K562 (cell line): ENCODE data around the gene SCARF2. TPM values are rescaled to one million over a fixed set of nuclear protein-coding genes. Genes with fewer than 3 reads are reported as not detected.
A peak's percentile ranks its signal among the peaks of the same experiment; 100 is the strongest.

Experiments used
- CEBPG ChIP-seq, 3 experiments: fragments of 200-800 bp in 1 of 3; sonication (Bioruptor generic) in 1 of 3; sonication (generic) in 1 of 3; formaldehyde crosslinking in 1 of 3; IDR thresholded peaks in 2 of 3; conservative IDR thresholded peaks in 1 of 3; 2 replicates each; pipeline versions ENCODE4 v1.6.1 to v1.8.0; 2016 to 2022; ENCODE audit warnings: missing compliant biosample characterization in 2 of 3, missing genetic modification characterization in 2 of 3, mild to moderate bottlenecking in 1 of 3, missing genetic modification reagents in 1 of 3
- HMGN3 ChIP-seq: IDR thresholded peaks from 2 replicates; pipeline ENCODE4 v1.6.1; 2011; ENCODE audit warnings: borderline replicate concordance, low read depth, mild to moderate bottlenecking, mixed read lengths, low read length; ENCODE audit not compliant: insufficient read length; ENCODE audit errors: extremely low read depth
- HNRNPLL ChIP-seq: fragments of 200-400 bp; formaldehyde crosslinking; IDR thresholded peaks from 2 replicates; pipeline ENCODE4 v1.6.1; 2017; ENCODE audit warnings: low read length, low read depth, mild to moderate bottlenecking; ENCODE audit not compliant: poor library complexity, severe bottlenecking
- IRF2 ChIP-seq: sonication (generic); formaldehyde crosslinking; IDR thresholded peaks from 2 replicates; pipeline ENCODE4 v1.8.1; 2022; ENCODE audit warnings: mild to moderate bottlenecking, missing genetic modification reagents
- KLF16 ChIP-seq: IDR thresholded peaks from 2 replicates; pipeline ENCODE4 v1.6.1; 2016; ENCODE audit warnings: antibody characterized with exemption
- MED1 ChIP-seq: sonication (generic); formaldehyde crosslinking; IDR thresholded peaks from 2 replicates; pipeline ENCODE4 v1.8.1; 2023; ENCODE audit warnings: missing genetic modification reagents, borderline replicate concordance
- POLR2G ChIP-seq: fragments of 200-400 bp; formaldehyde crosslinking; IDR thresholded peaks from 2 replicates; pipeline ENCODE4 v1.6.1; 2017; ENCODE audit warnings: low read depth, mild to moderate bottlenecking, antibody characterized with exemption, low read length, moderate library complexity
- PRPF4 ChIP-seq: fragments of 200-400 bp; formaldehyde crosslinking; IDR thresholded peaks from one replicate; pipeline ENCODE4 v1.6.1; 2017; ENCODE audit warnings: low read length, low read depth, mild to moderate bottlenecking; ENCODE audit not compliant: insufficient read depth, poor library complexity, severe bottlenecking
- RAD51 ChIP-seq: fragments of 450-650 bp; IDR thresholded peaks from 2 replicates; pipeline ENCODE4 v1.7.1; 2016; ENCODE audit warnings: low read depth, mild to moderate bottlenecking, borderline replicate concordance
- SAP30 ChIP-seq: fragments of 200-600 bp; sonication (generic); IDR thresholded peaks from 2 replicates; pipeline ENCODE4 v1.6.1; 2012; ENCODE audit warnings: borderline replicate concordance, low read depth, mild to moderate bottlenecking, moderate library complexity, low read length, control low read depth, inconsistent platforms; ENCODE audit not compliant: insufficient read depth, poor library complexity, severe bottlenecking
- SIX5 ChIP-seq, 2 experiments: IDR thresholded peaks; 2 replicates each; pipeline ENCODE4 v1.6.1; 2011; ENCODE audit warnings: low read length in 2 of 2, borderline replicate concordance in 1 of 2, low read depth in 1 of 2, mild to moderate bottlenecking in 1 of 2, moderate library complexity in 1 of 2; ENCODE audit not compliant: insufficient read depth in 1 of 2
- TSC22D4 ChIP-seq: fragments of 450-650 bp; IDR thresholded peaks from 2 replicates; pipeline ENCODE4 v1.6.1; 2016; ENCODE audit warnings: missing genetic modification characterization, missing biosample characterization, control low read depth
- ZBTB7A ChIP-seq: IDR thresholded peaks from 2 replicates; pipeline ENCODE4 v1.6.1; 2011; ENCODE audit warnings: low read depth, mild to moderate bottlenecking, low read length, moderate library complexity, borderline replicate concordance; ENCODE audit not compliant: control insufficient read depth
- ZNF644 ChIP-seq: fragments of 200-800 bp; sonication (Bioruptor generic); IDR thresholded peaks from 2 replicates; pipeline ENCODE4 v1.6.1; 2016; ENCODE audit warnings: low read depth, missing genetic modification characterization, missing compliant biosample characterization
- ZSCAN29 ChIP-seq: fragments of 450-650 bp; IDR thresholded peaks from 2 replicates; pipeline ENCODE4 v1.6.1; 2017
- polyA plus RNA-seq, 8 experiments: library from polyadenylated mRNA; depleted of rRNA in 4 of 8; stranded (reverse) in 5 of 8; unstranded in 3 of 8; fragments of >200 nt; fragmentation: Nextera tagmentation in 2 of 8; fragmentation: Illumina TruSeq in 1 of 8; extraction: Ambion mirVana in 2 of 8; extraction: Trizol in 1 of 8; gene quantifications; 2 replicates each; pipeline versions ENCODE4 v1.2.1 to v1.2.3, GENCODE V29; 2011 to 2014; ENCODE audit warnings: inconsistent platforms in 1 of 8, missing spikeins in 1 of 8
- total RNA-seq, 7 experiments: library from RNA; depleted of rRNA in 6 of 7; stranded (reverse); fragments of >200 nt in 6 of 7; fragmentation: Illumina TruSeq in 2 of 7; extraction: Trizol in 2 of 7; gene quantifications; 2 replicates each; pipeline versions ENCODE4 v1.2.1 to v1.2.3, GENCODE V29; 2011 to 2021; ENCODE audit warnings: low replicate concordance in 1 of 7
- TF ChIP-seq, protein P1 (sequence below): sonication (generic); formaldehyde crosslinking; IDR thresholded peaks from 2 replicates; pipeline ENCODE4 v1.9.0; 2022; ENCODE audit warnings: mild to moderate bottlenecking, missing genetic modification reagents
- TF ChIP-seq, protein P2 (sequence below): fragments of 450-650 bp; conservative IDR thresholded peaks from 2 replicates; pipeline ENCODE4 v1.6.1; 2016; ENCODE audit warnings: missing genetic modification characterization, low read depth, mild to moderate bottlenecking, control low read depth, missing compliant biosample characterization

The SCARF2 gene
- total and polyA plus RNA-seq, 9 of the 15 experiments (the other 6 are each of a cell fraction or from before 2014, with no cell fraction given) = 0.06 to 0.32 (median 0.21) TPM; not detected in 5

DNA sequence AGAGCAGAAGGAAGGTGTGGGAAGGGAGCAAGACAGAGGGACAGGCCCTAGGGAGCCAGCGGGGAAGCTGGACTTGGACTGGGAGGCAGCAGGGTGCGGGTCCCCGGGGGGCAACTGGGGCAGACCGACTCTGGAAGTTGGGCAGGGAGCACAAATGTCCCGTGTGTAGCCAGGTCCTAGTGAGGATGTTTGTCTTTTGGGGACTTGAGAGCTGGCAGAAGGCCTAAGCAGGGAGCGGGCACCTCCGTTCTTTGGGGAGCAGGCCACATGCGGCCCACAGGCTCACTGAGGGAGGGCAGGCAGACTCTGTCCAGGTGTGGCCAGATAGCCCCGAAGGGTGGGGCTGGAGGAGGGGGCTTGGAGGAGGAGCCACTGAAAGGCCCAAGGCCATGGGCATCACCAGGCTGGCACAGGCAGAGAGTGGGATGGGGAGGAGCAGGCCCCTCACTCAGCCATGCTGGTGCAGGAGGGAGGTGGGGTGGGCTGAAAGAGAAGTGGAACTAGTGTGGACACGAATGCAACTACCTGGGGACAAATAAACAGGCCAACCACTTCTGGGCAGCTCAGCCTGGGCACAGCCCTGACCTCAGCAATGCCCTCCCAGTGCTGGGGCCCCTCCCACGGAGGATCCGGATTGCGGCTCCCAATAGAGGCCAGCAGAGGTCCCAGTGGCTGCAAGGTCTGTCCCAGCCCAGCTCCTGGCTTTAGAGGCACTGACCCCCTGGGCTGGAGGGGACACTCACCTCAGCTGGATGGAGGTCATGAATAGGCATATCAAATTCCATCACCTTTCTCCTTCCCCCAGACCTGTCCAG is 1.3 kb upstream of the SCARF2 start (continued):
- TF ChIP-seq IRF2 (CRISPR knock-in tag) (peak; percentile 64; the same call in 1 of the 2 replicates), PRPF4 (no peak), MED1 (peak; percentile 64; the same call in 1 of the 2 replicates), KLF16 (no peak), TSC22D4 (tag) (no peak), HNRNPLL (peak; percentile 0), CEBPG (CRISPR knock-in tag; IDR thresholded peaks at IDR 0.05) (peak; percentile 47; the same call in 1 of the 2 replicates), CEBPG (tag; conservative IDR thresholded peaks at IDR 0.05 in 1 of 2, IDR thresholded peaks at IDR 0.05 in 1 of 2) (no peak), RAD51 (no peak), SAP30 (no peak), ZSCAN29 (no peak), ZBTB7A (0 out of 2 replicates have a peak, but pooled peaks have one; percentile 7), ZNF644 (no peak), POLR2G (peak; percentile 36; the same call in 1 of the 2 replicates), HMGN3 (peak; percentile 36), SIX5 (IDR thresholded peaks at IDR 0.05; ENCODE audit: borderline replicate concordance in 1 of 2, insufficient read depth in 1 of 2, low read depth in 1 of 2, low read length in 2 of 2) (no peak)
- TF ChIP-seq, protein P1, sequence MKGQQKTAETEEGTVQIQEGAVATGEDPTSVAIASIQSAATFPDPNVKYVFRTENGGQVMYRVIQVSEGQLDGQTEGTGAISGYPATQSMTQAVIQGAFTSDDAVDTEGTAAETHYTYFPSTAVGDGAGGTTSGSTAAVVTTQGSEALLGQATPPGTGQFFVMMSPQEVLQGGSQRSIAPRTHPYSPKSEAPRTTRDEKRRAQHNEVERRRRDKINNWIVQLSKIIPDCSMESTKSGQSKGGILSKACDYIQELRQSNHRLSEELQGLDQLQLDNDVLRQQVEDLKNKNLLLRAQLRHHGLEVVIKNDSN (CRISPR knock-in tag) = no peak; the same call in 1 of the 2 replicates
- TF ChIP-seq, protein P2, sequence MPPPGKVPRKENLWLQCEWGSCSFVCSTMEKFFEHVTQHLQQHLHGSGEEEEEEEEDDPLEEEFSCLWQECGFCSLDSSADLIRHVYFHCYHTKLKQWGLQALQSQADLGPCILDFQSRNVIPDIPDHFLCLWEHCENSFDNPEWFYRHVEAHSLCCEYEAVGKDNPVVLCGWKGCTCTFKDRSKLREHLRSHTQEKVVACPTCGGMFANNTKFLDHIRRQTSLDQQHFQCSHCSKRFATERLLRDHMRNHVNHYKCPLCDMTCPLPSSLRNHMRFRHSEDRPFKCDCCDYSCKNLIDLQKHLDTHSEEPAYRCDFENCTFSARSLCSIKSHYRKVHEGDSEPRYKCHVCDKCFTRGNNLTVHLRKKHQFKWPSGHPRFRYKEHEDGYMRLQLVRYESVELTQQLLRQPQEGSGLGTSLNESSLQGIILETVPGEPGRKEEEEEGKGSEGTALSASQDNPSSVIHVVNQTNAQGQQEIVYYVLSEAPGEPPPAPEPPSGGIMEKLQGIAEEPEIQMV (tag) = no peak
